ENCODE data around the gene ZBTB14.

Gene ZBTB14

DNA sequence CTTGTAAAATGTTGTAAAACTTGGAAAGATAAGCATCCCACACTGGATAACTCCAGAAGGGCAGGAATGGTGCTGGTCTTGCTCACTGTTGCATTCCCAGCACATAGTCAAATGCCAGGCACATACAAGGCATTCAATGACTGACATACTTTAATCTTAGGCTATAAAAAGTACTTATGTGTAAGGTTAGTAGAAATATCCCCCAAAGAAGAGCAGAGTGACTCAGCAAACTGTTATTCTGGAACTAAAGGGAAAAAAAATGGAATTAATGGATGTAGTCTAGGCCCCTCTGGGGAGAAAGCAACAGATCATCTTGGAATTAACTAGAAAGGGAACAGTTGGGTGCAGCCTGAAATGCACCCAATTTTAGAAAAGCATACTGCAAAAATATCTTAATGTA, 9.0 kb downstream of the ZBTB14 start:
- no peaks in the 10 kb centered on the region for H3K79me1 ChIP-seq (ENCODE audit: low read length)
- H3K4me2 ChIP-seq (ENCODE audit: low read length), result no peak overlapping the region
- H3K27ac ChIP-seq (ENCODE audit: low read depth, low read length), result no peak overlapping the region

DNA sequence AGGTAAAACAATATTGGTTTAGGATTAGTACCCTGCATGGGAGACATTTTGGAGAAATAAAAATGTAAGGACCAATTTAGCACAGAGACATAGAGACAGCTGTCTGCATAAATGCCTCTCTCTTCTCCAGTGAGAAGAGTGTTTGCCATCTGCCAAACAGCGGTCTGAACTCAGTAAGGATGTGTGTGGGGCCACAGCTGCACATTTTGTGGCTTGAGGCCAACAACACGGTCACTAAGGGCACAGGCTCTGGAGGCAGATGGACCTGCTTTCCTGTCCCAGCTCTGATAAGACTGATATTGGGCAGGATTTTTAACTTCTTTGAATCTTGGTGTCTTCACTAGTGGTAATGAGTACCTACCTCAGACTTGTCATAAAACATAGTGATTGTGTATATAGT, 10.2 kb downstream of the ZBTB14 start:
- Histone ChIP-seq H3K27ac (ENCODE audit: low read depth, low read length) (no peak overlapping the region), H3K27me3 (ENCODE audit: insufficient read depth, low read length, poor library complexity) (no peaks in the 10 kb centered on the region), H2AK5ac (ENCODE audit: low read length) (no peak overlapping the region), H3K9ac (ENCODE audit: low read length) (no peak overlapping the region), H2BK15ac (replicated peaks; ENCODE audit: low read depth) (no peak overlapping the region), H4K8ac (ENCODE audit: low read depth, low read length) (no peak overlapping the region), H3K4me3 (ENCODE audit: low read length) (no peak overlapping the region), H3K4me2 (ENCODE audit: low read length) (no peak overlapping the region), H3K79me1 (ENCODE audit: low read length) (no peaks in the 10 kb centered on the region), H3K36me3 (ENCODE audit: control insufficient read depth, insufficient read depth, low read length) (no peaks in the 10 kb centered on the region), H4K5ac (ENCODE audit: low read length) (no peak overlapping the region), H2BK5ac (ENCODE audit: low read length) (no peak overlapping the region), H3K79me2 (ENCODE audit: control insufficient read depth, insufficient read depth, low read length) (no peaks in the 10 kb centered on the region), H3K4ac (ENCODE audit: low read depth, low read length) (no peak overlapping the region), H3K56ac (ENCODE audit: low read length) (no peak overlapping the region), H3K23ac (ENCODE audit: low read length) (no peak overlapping the region), H3K4me1 (ENCODE audit: control insufficient read depth, low read depth, low read length) (no peaks in the 10 kb centered on the region), H3K18ac (ENCODE audit: low read length) (no peak overlapping the region), H2BK120ac (ENCODE audit: low read depth, low read length) (no peak overlapping the region)
- no CpG with 5 or more reads among the region's 2 CpGs for WGBS (ENCODE audit: extremely low coverage, insufficient coverage, low lambda C conversion rate)
- no peak for DNase-seq

More for the DNA sequence above, 9.0 kb downstream of the ZBTB14 start:
- Histone ChIP-seq H3K23ac (ENCODE audit: low read length) (no peak overlapping the region), H4K8ac (ENCODE audit: low read depth, low read length) (no peak overlapping the region), H2BK120ac (ENCODE audit: low read depth, low read length) (no peak overlapping the region), H3K4ac (ENCODE audit: low read depth, low read length) (no peak overlapping the region), H3K9ac (ENCODE audit: low read length) (no peak overlapping the region), H2BK5ac (ENCODE audit: low read length) (no peak overlapping the region), H3K79me2 (ENCODE audit: control insufficient read depth, insufficient read depth, low read length) (no peaks in the 10 kb centered on the region), H2BK15ac (replicated peaks; ENCODE audit: low read depth) (no peak overlapping the region), H3K4me1 (ENCODE audit: control insufficient read depth, low read depth, low read length) (no peaks in the 10 kb centered on the region), H4K5ac (ENCODE audit: low read length) (no peak overlapping the region), H3K4me3 (ENCODE audit: low read length) (no peak overlapping the region), H3K18ac (ENCODE audit: low read length) (no peak overlapping the region), H3K56ac (ENCODE audit: low read length) (no peak overlapping the region), H2AK5ac (ENCODE audit: low read length) (no peak overlapping the region), H3K27me3 (ENCODE audit: insufficient read depth, low read length, poor library complexity) (no peaks in the 10 kb centered on the region), H3K36me3 (ENCODE audit: control insufficient read depth, insufficient read depth, low read length) (peaks cover 5% of the 10 kb centered on the region)
- no peak for DNase-seq

DNA sequence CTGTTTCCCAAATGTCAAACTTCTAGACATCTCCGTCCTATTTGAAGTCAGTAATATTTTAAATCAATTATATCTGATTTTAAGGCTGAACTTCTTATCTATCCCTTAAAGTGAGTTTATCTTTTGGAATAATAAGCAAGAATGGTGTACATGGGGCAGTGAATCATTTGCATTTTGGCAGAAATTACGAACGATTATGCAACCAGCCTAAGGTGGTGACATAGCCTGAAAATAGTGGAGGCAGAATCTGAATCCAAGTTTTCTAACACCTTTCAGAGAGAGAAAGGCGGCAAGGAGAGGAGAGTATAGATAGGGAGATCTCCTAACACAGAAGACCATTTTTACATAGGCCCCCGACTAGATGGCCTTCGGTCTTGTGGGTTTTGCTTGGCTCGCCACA, 10.7 kb downstream of the ZBTB14 start:
- Histone ChIP-seq H3K18ac (ENCODE audit: low read length) (no peak overlapping the region), H2AK5ac (ENCODE audit: low read length) (no peak overlapping the region), H3K9ac (ENCODE audit: low read length) (no peak overlapping the region), H2BK15ac (replicated peaks; ENCODE audit: low read depth) (no peak overlapping the region), H3K56ac (ENCODE audit: low read length) (no peak overlapping the region), H3K23ac (ENCODE audit: low read length) (no peak overlapping the region), H3K4me2 (ENCODE audit: low read length) (no peak overlapping the region), H3K4me3 (ENCODE audit: low read length) (no peak overlapping the region), H3K79me2 (ENCODE audit: control insufficient read depth, insufficient read depth, low read length) (no peaks in the 10 kb centered on the region), H2BK120ac (ENCODE audit: low read depth, low read length) (no peak overlapping the region), H3K4me1 (ENCODE audit: control insufficient read depth, low read depth, low read length) (no peaks in the 10 kb centered on the region), H3K36me3 (ENCODE audit: control insufficient read depth, insufficient read depth, low read length) (no peaks in the 10 kb centered on the region), H3K27ac (ENCODE audit: low read depth, low read length) (no peak overlapping the region), H3K27me3 (ENCODE audit: insufficient read depth, low read length, poor library complexity) (no peaks in the 10 kb centered on the region), H3K79me1 (ENCODE audit: low read length) (no peaks in the 10 kb centered on the region), H4K8ac (ENCODE audit: low read depth, low read length) (no peak overlapping the region), H2BK5ac (ENCODE audit: low read length) (no peak overlapping the region), H3K4ac (ENCODE audit: low read depth, low read length) (no peak overlapping the region), H4K5ac (ENCODE audit: low read length) (no peak overlapping the region)
- WGBS (ENCODE audit: extremely low coverage, insufficient coverage, low lambda C conversion rate), result no CpG with 5 or more reads among the region's 7 CpGs
- no peak for DNase-seq

DNA sequence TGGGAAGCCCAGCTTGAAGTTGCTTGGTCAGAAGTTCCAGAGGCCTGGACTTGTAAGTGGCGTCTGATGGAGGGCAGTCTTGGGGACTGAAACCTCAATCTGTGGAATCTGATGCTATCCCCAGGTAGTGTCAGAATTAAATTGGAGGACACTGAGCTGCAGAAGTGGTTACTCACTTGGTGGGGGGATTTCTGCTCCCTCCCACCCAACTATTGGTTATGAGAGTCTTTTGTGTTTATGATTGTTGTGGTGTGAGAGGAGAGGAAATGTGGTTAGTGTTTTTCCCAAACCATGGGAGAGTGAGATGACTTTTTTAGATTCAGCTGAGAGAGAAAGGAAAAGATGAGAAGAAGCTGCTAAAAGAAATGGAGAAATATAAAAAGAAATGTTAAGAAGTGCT, 12.8 kb downstream of the ZBTB14 start:
- Histone ChIP-seq H2BK120ac (ENCODE audit: low read depth, low read length) (no peak overlapping the region), H3K9ac (ENCODE audit: low read length) (no peak overlapping the region), H2BK5ac (ENCODE audit: low read length) (no peak overlapping the region), H3K27me3 (ENCODE audit: insufficient read depth, low read length, poor library complexity) (no peaks in the 10 kb centered on the region), H3K23ac (ENCODE audit: low read length) (no peak overlapping the region), H3K27ac (ENCODE audit: low read depth, low read length) (no peak overlapping the region), H3K79me2 (ENCODE audit: control insufficient read depth, insufficient read depth, low read length) (no peaks in the 10 kb centered on the region), H3K56ac (ENCODE audit: low read length) (no peak overlapping the region), H3K4me3 (ENCODE audit: low read length) (no peak overlapping the region), H3K4me1 (ENCODE audit: control insufficient read depth, low read depth, low read length) (no peaks in the 10 kb centered on the region), H3K79me1 (ENCODE audit: low read length) (no peaks in the 10 kb centered on the region), H2AK5ac (ENCODE audit: low read length) (no peak overlapping the region), H3K4me2 (ENCODE audit: low read length) (no peak overlapping the region), H4K8ac (ENCODE audit: low read depth, low read length) (no peak overlapping the region), H2BK15ac (replicated peaks; ENCODE audit: low read depth) (no peak overlapping the region), H3K18ac (ENCODE audit: low read length) (no peak overlapping the region), H4K5ac (ENCODE audit: low read length) (no peak overlapping the region), H3K36me3 (ENCODE audit: control insufficient read depth, insufficient read depth, low read length) (no peaks in the 10 kb centered on the region), H3K4ac (ENCODE audit: low read depth, low read length) (no peak overlapping the region)
- DNase-seq, result no peak
- WGBS (ENCODE audit: extremely low coverage, insufficient coverage, low lambda C conversion rate), result no CpG with 5 or more reads among the region's 1 CpG

DNA sequence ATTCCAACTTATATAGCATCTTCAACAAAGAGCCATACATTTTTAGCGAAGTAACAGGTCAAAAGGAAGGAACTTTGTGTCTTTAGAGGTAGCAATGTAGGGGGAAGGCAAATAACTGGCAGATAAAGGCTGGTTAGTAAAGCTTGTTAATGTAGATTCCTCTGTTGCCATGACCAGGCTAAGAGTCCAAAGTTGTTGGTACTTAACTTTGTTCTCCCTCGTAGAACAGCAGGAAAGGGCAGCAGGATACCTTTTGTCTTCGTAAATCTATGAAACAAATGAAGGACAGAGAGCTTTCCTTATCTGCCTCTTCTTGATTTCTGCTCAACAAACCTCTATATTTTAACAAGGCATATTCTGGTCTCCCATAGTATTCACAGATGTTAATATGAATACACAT, 18.6 kb downstream of the ZBTB14 start:
- H3K79me1 ChIP-seq (ENCODE audit: low read length), result no peaks in the 10 kb centered on the region
- H4K8ac ChIP-seq (ENCODE audit: low read depth, low read length), result no peak overlapping the region
- H3K79me2 ChIP-seq (ENCODE audit: control insufficient read depth, insufficient read depth, low read length), result no peaks in the 10 kb centered on the region
- H3K4me1 ChIP-seq (ENCODE audit: control insufficient read depth, low read depth, low read length), result no peaks in the 10 kb centered on the region
- no peak overlapping the region for H2BK15ac ChIP-seq (replicated peaks; ENCODE audit: low read depth)
- no peaks in the 10 kb centered on the region for H3K27me3 ChIP-seq (ENCODE audit: insufficient read depth, low read length, poor library complexity)
- H3K23ac ChIP-seq (ENCODE audit: low read length), result no peak overlapping the region
- no peak overlapping the region for H2BK5ac ChIP-seq (ENCODE audit: low read length)
- no peak overlapping the region for H3K9ac ChIP-seq (ENCODE audit: low read length)
- WGBS (ENCODE audit: extremely low coverage, insufficient coverage, low lambda C conversion rate), result no CpG with 5 or more reads among the region's 3 CpGs
- no peak overlapping the region for H2BK120ac ChIP-seq (ENCODE audit: low read depth, low read length)
- H4K5ac ChIP-seq (ENCODE audit: low read length), result no peak overlapping the region
- DNase-seq, result peak; percentile 55
- H3K27ac ChIP-seq (ENCODE audit: low read depth, low read length), result no peak overlapping the region
- H3K56ac ChIP-seq (ENCODE audit: low read length), result no peak overlapping the region
- H2AK5ac ChIP-seq (ENCODE audit: low read length), result no peak overlapping the region
- H3K4me3 ChIP-seq (ENCODE audit: low read length), result no peak overlapping the region
- H3K36me3 ChIP-seq (ENCODE audit: control insufficient read depth, insufficient read depth, low read length), result no peaks in the 10 kb centered on the region
- H3K18ac ChIP-seq (ENCODE audit: low read length), result no peak overlapping the region
- H3K4ac ChIP-seq (ENCODE audit: low read depth, low read length), result no peak overlapping the region
- no peak overlapping the region for H3K4me2 ChIP-seq (ENCODE audit: low read length)

DNA sequence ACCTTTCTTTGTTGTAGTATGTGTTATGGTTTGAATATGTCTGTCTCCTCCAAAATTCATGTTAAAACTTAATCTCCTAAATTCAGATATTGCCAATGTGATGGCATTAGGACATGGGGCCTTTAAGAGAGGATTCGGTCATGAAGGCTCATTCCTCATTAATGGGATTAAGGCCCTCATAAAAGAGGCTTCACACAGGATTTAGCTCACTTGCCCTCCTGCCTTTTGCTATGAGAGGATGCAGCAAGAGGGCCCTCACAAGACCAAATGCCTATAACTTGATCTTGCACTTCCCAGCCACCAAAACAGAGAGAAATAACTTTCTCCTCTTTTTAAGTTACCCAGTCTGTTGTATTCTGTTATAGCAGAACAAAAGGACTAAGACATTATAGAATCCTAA, 19.7 kb downstream of the ZBTB14 start:
- no peak overlapping the region for H3K4ac ChIP-seq (ENCODE audit: low read depth, low read length)
- no peaks in the 10 kb centered on the region for H3K4me1 ChIP-seq (ENCODE audit: control insufficient read depth, low read depth, low read length)
- no peak overlapping the region for H2AK5ac ChIP-seq (ENCODE audit: low read length)
- H3K56ac ChIP-seq (ENCODE audit: low read length), result no peak overlapping the region
- no peak overlapping the region for H3K4me2 ChIP-seq (ENCODE audit: low read length)
- no peak overlapping the region for H4K8ac ChIP-seq (ENCODE audit: low read depth, low read length)
- no peaks in the 10 kb centered on the region for H3K27me3 ChIP-seq (ENCODE audit: insufficient read depth, low read length, poor library complexity)
- no peak overlapping the region for H3K4me3 ChIP-seq (ENCODE audit: low read length)
- H4K5ac ChIP-seq (ENCODE audit: low read length), result no peak overlapping the region
- no CpG with 5 or more reads among the region's 1 CpG for WGBS (ENCODE audit: extremely low coverage, insufficient coverage, low lambda C conversion rate)
- no peaks in the 10 kb centered on the region for H3K36me3 ChIP-seq (ENCODE audit: control insufficient read depth, insufficient read depth, low read length)
- no peak overlapping the region for H3K9ac ChIP-seq (ENCODE audit: low read length)
- peak; percentile 59 for DNase-seq
- no peak overlapping the region for H3K18ac ChIP-seq (ENCODE audit: low read length)
- no peaks in the 10 kb centered on the region for H3K79me1 ChIP-seq (ENCODE audit: low read length)
- no peak overlapping the region for H2BK120ac ChIP-seq (ENCODE audit: low read depth, low read length)
- no peak overlapping the region for H2BK5ac ChIP-seq (ENCODE audit: low read length)
- no peak overlapping the region for H3K23ac ChIP-seq (ENCODE audit: low read length)
- no peak overlapping the region for H2BK15ac ChIP-seq (replicated peaks; ENCODE audit: low read depth)
- no peak overlapping the region for H3K27ac ChIP-seq (ENCODE audit: low read depth, low read length)
- H3K79me2 ChIP-seq (ENCODE audit: control insufficient read depth, insufficient read depth, low read length), result no peaks in the 10 kb centered on the region

All from mesendoderm (in vitro differentiated cells).